NCI-H1417 (cell line): ENCODE measurements around the gene NUCB1.
"Not testable (repeated sequence)": the region's sequence is repeated elsewhere in the genome, so short reads cannot be mapped to it uniquely, and the experiment has no call there.

Experiments used
- DNase-seq, 3 experiments: peaks; one replicate each; lab custom pipeline; 2025; lab: John Stamatoyannopoulos, UW

The NUCB1 gene

GRCh38 chr19:48905664-48906063, 5.6 kb downstream of the NUCB1 start:
- DNase-seq: no peak

GRCh38 chr19:48906324-48906723, 6.2 kb downstream of the NUCB1 start:
- DNase-seq: no peak

GRCh38 chr19:48907671-48908070, 7.6 kb downstream of the NUCB1 start:
- no peak for DNase-seq

GRCh38 chr19:48909424-48910077, 9.4 kb downstream of the NUCB1 start:
- not testable (repeated sequence) for DNase-seq

- no peak for DNase-seq
These were observed 10.7 kb downstream of the NUCB1 start for GRCh38 chr19:48910803-48911202.

GRCh38 chr19:48913114-48913889, 13.2 kb downstream of the NUCB1 start:
- peak in 2 of 3 experiments; percentile 8 to 55 for DNase-seq

- no peak for DNase-seq
These were observed 14.1 kb downstream of the NUCB1 start for GRCh38 chr19:48914181-48914580.

- DNase-seq: peak in 2 of 3 experiments; percentile 51 to 95
These were observed 15.6 kb downstream of the NUCB1 start for GRCh38 chr19:48915757-48916156.

GRCh38 chr19:48918071-48918470, 18.0 kb downstream of the NUCB1 start:
- no peak for DNase-seq

GRCh38 chr19:48918801-48919247, 18.7 kb downstream of the NUCB1 start:
- DNase-seq: peak in 2 of 3 experiments; percentile 2 to 15

- not testable (repeated sequence) for DNase-seq
These were observed 19.2 kb downstream of the NUCB1 start for GRCh38 chr19:48919271-48919670.

GRCh38 chr19:48920949-48921348, 20.8 kb downstream of the NUCB1 start:
- DNase-seq: no peak

- DNase-seq: no peak
These were observed 21.8 kb downstream of the NUCB1 start for GRCh38 chr19:48921721-48922500.

- DNase-seq: no peak
These were observed 22.7 kb downstream of the NUCB1 start for GRCh38 chr19:48922548-48923490.

GRCh38 chr19:48925240-48925843, 25.2 kb downstream of the NUCB1 start:
- no peak for DNase-seq

GRCh38 chr19:48925890-48926289, 25.8 kb downstream of the NUCB1 start:
- DNase-seq: not testable (repeated sequence)

- DNase-seq: peak in 1 of 3 experiments; percentile 4
These were observed 26.8 kb downstream of the NUCB1 start for GRCh38 chr19:48926909-48927308.

GRCh38 chr19:48927692-48928091, 27.6 kb downstream of the NUCB1 start:
- DNase-seq: not testable (repeated sequence)

GRCh38 chr19:48928164-48929025, 28.3 kb downstream of the NUCB1 start:
- DNase-seq: no peak

- DNase-seq: peak; percentile 93 to 98 (median 96)
These were observed 33.3 kb downstream of the NUCB1 start, which contains the start of gene DHDH for GRCh38 chr19:48933382-48933932. TSS of gene DHDH (plus strand) at chr19:48933699. CDS start at chr19:48933722, 23 bp downstream.
